NCI-H774 (cell line): ENCODE measurements around the gene ZNF563.

Experiments used
- DNase-seq: peaks from one replicate; lab custom pipeline; 2025; lab: John Stamatoyannopoulos, UW

The ZNF563 gene

GRCh38 chr19:12294249-12295158 lies 38.9 kb downstream of the ZNF563 start, which contains the start of gene ZNF44:
TSS of gene ZNF44 (minus strand) at chr19:12294883. CDS start at chr19:12294694, 189 bp downstream.
- DNase-seq: peak; percentile 96

DNA sequence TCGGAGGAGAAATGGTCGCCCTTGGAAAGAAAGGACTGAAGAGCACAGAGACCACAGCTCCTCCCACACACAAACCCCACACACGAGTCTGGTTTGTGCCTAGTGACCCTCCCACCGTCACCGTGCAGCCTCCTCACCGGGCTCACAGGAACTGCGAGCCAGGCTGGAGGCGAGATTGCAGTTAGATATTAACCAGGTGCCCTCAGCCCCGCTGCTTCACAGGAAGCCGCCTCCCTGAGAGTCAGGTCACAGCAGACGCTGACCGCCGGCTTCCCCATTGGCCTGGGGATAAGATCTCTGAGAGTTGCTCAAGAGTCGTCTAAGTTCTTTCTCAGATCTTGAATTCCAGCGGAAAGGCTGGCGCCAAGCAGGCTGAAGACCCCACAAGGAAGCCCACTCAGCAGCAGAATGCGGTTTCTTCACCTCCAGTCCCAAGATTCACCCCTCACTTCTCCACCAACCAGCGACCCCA lies 39.6 kb downstream of the ZNF563 start:
- DNase-seq: no peak

DNA sequence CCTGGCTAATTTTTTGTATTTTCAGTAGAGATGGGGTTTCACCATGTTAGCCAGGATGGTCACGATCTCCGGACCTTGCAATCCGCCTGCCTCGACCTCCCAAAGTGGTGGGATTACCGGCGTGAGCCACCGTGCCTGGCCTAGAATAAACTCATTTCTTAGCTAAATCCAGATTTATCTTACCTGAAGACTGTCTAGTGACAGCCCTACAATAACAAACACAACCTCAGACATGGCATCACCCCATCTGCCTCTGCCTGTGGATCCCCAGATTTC lies 43.7 kb downstream of the ZNF563 start:
- no peak for DNase-seq

DNA sequence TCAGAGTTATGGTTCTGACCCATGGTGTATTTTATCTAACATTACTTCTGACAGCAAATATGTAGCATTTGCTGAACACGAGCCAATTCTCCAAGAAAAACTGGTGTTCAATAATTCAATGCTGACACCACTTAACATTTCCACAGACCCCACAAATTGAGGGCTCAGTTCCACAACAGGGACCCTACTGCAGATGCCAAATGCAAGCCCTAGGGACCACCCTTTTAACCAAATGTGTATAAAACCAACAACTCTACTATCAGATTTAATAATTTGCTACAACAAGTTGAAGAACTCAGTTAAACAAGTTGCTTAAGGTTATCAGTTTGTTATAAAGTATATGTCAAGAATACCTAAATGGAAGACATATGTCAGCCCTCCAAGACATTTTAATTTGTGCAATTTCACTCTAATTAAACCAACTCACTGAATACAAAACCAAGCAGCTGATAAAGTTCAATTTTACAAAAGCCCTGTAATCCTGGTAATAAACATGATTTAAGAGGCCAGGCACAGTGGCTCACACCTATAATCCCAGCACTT lies 45.4 kb downstream of the ZNF563 start:
- no peak for DNase-seq

- no peak for DNase-seq
Observed at GRCh38 chr19:12284631-12285030, 48.8 kb downstream of the ZNF563 start.

DNA sequence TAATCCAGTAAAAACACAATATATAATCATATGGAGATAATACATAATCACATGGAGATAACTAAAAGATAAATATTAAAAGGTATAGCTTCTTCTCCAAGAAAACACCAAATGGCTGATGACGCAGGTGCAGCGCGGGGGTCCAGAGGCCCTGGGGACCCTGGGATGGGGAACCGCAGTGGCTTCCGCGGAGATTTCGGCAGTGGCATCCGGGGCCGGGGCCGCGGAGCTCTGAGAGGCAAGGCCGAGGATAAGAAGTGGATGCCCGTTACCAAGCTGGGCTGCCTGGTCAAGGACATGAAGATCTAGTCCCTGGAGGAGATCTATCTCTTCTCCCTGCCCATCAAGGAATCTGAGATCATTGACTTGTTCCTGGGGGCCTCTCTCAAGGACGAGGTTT lies 49.2 kb downstream of the ZNF563 start:
- no peak for DNase-seq

DNA sequence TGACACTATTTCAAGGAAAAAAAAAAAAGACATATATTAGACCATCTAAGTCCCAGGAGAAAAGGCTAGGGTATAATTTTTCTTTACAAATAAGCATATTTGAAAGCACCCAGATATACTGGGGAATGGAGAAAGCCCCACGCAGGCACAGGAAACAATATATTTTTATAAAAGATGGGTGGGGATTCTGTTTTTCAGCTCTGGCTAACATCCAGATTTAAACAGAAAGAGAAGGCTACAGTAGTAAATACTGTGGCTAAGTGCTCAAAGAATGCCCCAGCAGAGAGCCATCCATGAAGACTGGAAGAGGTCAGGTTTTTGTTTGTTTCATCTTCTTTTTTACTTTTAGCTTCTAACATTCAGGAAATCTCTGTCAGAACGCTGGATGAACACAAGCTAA lies 54.7 kb downstream of the ZNF563 start:
- DNase-seq: no peak

DNA sequence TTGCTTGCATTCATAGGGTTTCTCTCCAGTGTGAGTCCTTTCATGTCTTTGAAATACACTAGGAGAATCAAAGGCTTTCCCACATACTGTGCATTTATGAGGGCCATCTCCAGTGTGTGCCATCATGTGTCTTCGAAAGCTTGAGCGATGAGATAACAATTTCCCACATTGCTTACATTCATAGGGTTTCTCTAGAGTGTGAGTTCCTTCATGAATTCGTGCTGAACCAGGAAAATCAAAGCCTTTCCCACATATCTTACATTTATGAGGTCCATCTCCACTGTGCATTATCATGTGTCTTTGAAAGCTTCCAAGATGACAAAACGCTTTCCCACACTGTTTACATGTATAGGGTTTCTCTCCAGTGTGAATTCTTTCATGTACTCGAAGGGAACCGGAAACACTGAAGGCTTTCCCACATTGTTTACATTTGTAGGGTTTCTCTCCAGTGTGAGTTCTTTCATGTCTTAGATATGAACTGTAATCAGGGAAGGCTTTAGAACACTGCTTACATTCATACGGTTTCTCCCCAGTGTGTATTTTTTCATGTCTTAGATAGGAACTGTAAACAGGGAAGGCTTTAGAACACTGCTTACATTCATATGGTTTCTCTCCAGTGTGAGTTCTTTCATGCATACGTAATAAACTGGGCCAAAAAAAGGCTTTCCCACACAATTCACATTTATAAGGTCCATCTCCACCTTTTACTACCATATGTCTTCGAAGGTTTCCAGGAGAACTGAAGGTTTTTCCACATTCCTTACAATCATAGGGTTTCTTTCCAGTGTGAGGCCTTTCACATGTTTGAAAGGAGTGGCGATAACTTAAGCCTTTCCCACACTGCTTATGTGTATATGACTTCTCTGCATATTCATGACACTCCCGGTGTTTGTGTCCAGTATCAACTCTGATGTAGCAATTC lies 60.2 kb downstream of the ZNF563 start:
- DNase-seq: no peak

DNA sequence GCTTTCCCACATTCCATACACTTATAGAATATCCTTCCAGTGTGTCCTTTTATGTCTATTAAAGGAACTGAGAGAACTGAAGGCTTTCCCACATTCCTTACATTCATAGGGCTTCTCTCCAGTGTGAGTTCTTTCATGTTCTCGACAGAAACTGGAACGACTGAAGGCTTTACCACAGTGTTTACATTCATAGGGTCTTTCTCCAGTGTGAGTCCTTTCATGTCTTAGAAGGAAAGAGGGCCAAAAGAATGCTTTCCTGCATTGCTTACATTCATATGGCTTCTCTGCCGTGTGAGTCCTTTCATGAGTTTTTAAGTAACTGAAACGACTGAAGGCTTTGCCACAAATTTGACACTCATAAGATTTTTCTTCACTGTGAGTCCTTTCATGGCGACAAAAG lies 61.0 kb downstream of the ZNF563 start:
- no peak for DNase-seq

- DNase-seq: no peak
Observed at GRCh38 chr19:12270854-12271253, 62.6 kb downstream of the ZNF563 start.
